ENCODE results near the gene MAP1LC3A. TPM values are rescaled to one million over a fixed set of nuclear protein-coding genes. Genes with fewer than 3 reads are reported as not detected.

Gene MAP1LC3A
- total RNA-seq, 3 donors from 2014 or later, result 39.2 to 58.2 (median 51.5) TPM

- H3K4me1 ChIP-seq, result no peaks in the 10 kb centered on the region
- H3K27ac ChIP-seq, result peak overlapping the region; percentile 21 to 46
- H3K4me3 ChIP-seq, result no peak overlapping the region
- H3K27me3 ChIP-seq, result no peaks in the 10 kb centered on the region
- TF ChIP-seq POLR2AphosphoS5 (IDR thresholded peaks at IDR 0.05) (no peak), CTCF (IDR thresholded peaks at IDR 0.05) (no peak), POLR2A (IDR thresholded peaks at IDR 0.05) (no peak)
- intact Hi-C loops (cut with DNase I; ENCODE audit: low total_unique reads), result no loop called here
- no peaks in the 10 kb centered on the region for H3K36me3 ChIP-seq
- no peak for DNase-seq (ENCODE audit: low spot score in 2 of 2)
- H3K9me3 ChIP-seq, result no peaks in the 10 kb centered on the region
Measured at GRCh38 chr20:34553366-34553867, 5.1 kb upstream of the MAP1LC3A start.

- Histone ChIP-seq H3K36me3 (no peaks in the 10 kb centered on the region), H3K4me3 (peak overlapping the region; percentile 73 to 95 (median 84)), H3K27ac (peak overlapping the region; percentile 97 to 98), H3K4me1 (peaks cover 0 to 3% of the 10 kb centered on the region in 2 donors), H3K9me3 (no peaks in the 10 kb centered on the region), H3K27me3 (no peaks in the 10 kb centered on the region)
- TF ChIP-seq POLR2A (IDR thresholded peaks at IDR 0.05) (no peak), POLR2AphosphoS5 (IDR thresholded peaks at IDR 0.05) (no peak), CTCF (IDR thresholded peaks at IDR 0.05) (no peak)
- DNase-seq (ENCODE audit: low spot score in 2 of 2), result no peak
- intact Hi-C loops (cut with DNase I; ENCODE audit: low total_unique reads), result no loop called here
Measured at GRCh38 chr20:34557936-34558319, 590 bp upstream of the MAP1LC3A start.

GRCh38 chr20:34559311-34560140 lies 1.0 kb downstream of the MAP1LC3A start:
- intact Hi-C loops (cut with DNase I; ENCODE audit: low total_unique reads), result no loop called here
- H3K36me3 ChIP-seq, result no peaks in the 10 kb centered on the region
- TF ChIP-seq POLR2A (IDR thresholded peaks at IDR 0.05) (no peak), POLR2AphosphoS5 (IDR thresholded peaks at IDR 0.05) (no peak), CTCF (IDR thresholded peaks at IDR 0.05) (no peak)
- DNase-seq (ENCODE audit: low spot score in 2 of 2), result no peak
- peak overlapping the region; percentile 97 to 98 for H3K27ac ChIP-seq
- peak overlapping the region; percentile 73 to 95 (median 84) for H3K4me3 ChIP-seq
- no peaks in the 10 kb centered on the region for H3K27me3 ChIP-seq
- peaks cover 0 to 3% of the 10 kb centered on the region in 2 donors for H3K4me1 ChIP-seq
- H3K9me3 ChIP-seq, result no peaks in the 10 kb centered on the region

- intact Hi-C loops (cut with DNase I; ENCODE audit: low total_unique reads), result no loop called here
- Histone ChIP-seq H3K4me3 (no peak overlapping the region), H3K27me3 (no peaks in the 10 kb centered on the region), H3K9me3 (no peaks in the 10 kb centered on the region), H3K27ac (peak overlapping the region; percentile 97 to 98), H3K4me1 (peaks cover 0 to 3% of the 10 kb centered on the region in 2 donors), H3K36me3 (no peaks in the 10 kb centered on the region)
- TF ChIP-seq POLR2AphosphoS5 (IDR thresholded peaks at IDR 0.05), result no peak
- no peak for TF ChIP-seq CTCF (IDR thresholded peaks at IDR 0.05)
- TF ChIP-seq POLR2A (IDR thresholded peaks at IDR 0.05), result no peak
- peak in 1 of 2 donors; percentile 38 for DNase-seq (ENCODE audit: low spot score in 2 of 2)
Measured at GRCh38 chr20:34560141-34560523, 1.6 kb downstream of the MAP1LC3A start.

- TF ChIP-seq POLR2AphosphoS5 (IDR thresholded peaks at IDR 0.05), result no peak
- TF ChIP-seq POLR2A (IDR thresholded peaks at IDR 0.05), result no peak
- TF ChIP-seq CTCF (IDR thresholded peaks at IDR 0.05), result no peak
- H3K36me3 ChIP-seq, result no peaks in the 10 kb centered on the region
- no peak overlapping the region for H3K4me3 ChIP-seq
- no peaks in the 10 kb centered on the region for H3K9me3 ChIP-seq
- no peak for DNase-seq (ENCODE audit: low spot score in 2 of 2)
- H3K27ac ChIP-seq, result peak overlapping the region; percentile 97 to 98
- peaks cover 0 to 3% of the 10 kb centered on the region in 2 donors for H3K4me1 ChIP-seq
- H3K27me3 ChIP-seq, result no peaks in the 10 kb centered on the region
- intact Hi-C loops (cut with DNase I; ENCODE audit: low total_unique reads), result no loop called here
Measured at GRCh38 chr20:34560614-34561013, 2.1 kb downstream of the MAP1LC3A start.
